ENCODE data around the gene GBX2.

Gene GBX2

GRCh38 chr2:236117861-236118269 is 50.3 kb downstream of the GBX2 start:
- DNase-seq (ENCODE audit: low read depth): no peak

- DNase-seq (ENCODE audit: low read depth): no peak
These were observed 50.8 kb downstream of the GBX2 start for GRCh38 chr2:236117401-236117800.

Measured in activated T-cell treated with anti-CD3 and anti-CD28 coated beads for 1 hour (primary cell).